MCF 10A (cell line): ENCODE results near the gene TRIM17. TPM values are rescaled to one million over a fixed set of nuclear protein-coding genes. Genes with fewer than 3 reads are reported as not detected.

Experiments used
- BruUV-seq: library from RNA; stranded (reverse); fragments of 400-500 nt; replicated peaks from 2 replicates; lab custom pipeline; 2021; lab: Mats Ljungman, UMichigan
- CTCF ChIA-PET: fragments of 300-600 bp; sonication (Branson Sonifier 250); formaldehyde crosslinking; extraction: SDS; loops from one replicate; lab custom pipeline; 2021; ENCODE audit warnings: antibody characterized with exemption, inconsistent platforms; lab: Yijun Ruan, JAX
- POLR2A ChIA-PET: fragments of 300-600, 350-650 bp; sonication (Branson Sonifier 250); formaldehyde crosslinking; extraction: SDS; loops from one replicate; lab custom pipeline; 2020; ENCODE audit warnings: antibody characterized with exemption, inconsistent platforms; lab: Yijun Ruan, JAX
- DNase-seq: peaks from one replicate; pipeline ENCODE4 v3.0.0-alpha.2; 2018; ENCODE audit not compliant: unreplicated experiment
- H3K27ac Mint-ChIP-seq: one replicate; pipeline ENCODE4 v1.8.0; 2022; ENCODE audit warnings: mild to moderate bottlenecking, low read depth, mixed read lengths; ENCODE audit not compliant: unreplicated experiment
- H3K27me3 Mint-ChIP-seq: one replicate; pipeline ENCODE4 v1.8.0; 2022; ENCODE audit warnings: mixed read lengths; ENCODE audit not compliant: insufficient read depth, unreplicated experiment
- H3K36me3 Mint-ChIP-seq: one replicate; pipeline ENCODE4 v1.8.0; 2022; ENCODE audit warnings: mild to moderate bottlenecking, moderate library complexity, mixed read lengths; ENCODE audit not compliant: insufficient read depth, unreplicated experiment
- H3K4me1 Mint-ChIP-seq: one replicate; pipeline ENCODE4 v1.8.0; 2022; ENCODE audit warnings: mixed read lengths; ENCODE audit not compliant: insufficient read depth, unreplicated experiment
- H3K4me3 Mint-ChIP-seq: one replicate; pipeline ENCODE4 v1.8.0; 2022; ENCODE audit warnings: mild to moderate bottlenecking, moderate library complexity, mixed read lengths; ENCODE audit not compliant: unreplicated experiment
- H3K9me3 Mint-ChIP-seq: one replicate; pipeline ENCODE4 v1.8.0; 2022; ENCODE audit warnings: mixed read lengths; ENCODE audit not compliant: unreplicated experiment
- intact Hi-C: fragments of 100-400 bp; cut with micrococcal nuclease; formaldehyde crosslinking; loops from 2 replicates; pipeline ENCODE4 v1.14.1; 2022
- total RNA-seq: library from RNA; stranded (reverse); gene quantifications from 2 replicates; pipeline ENCODE4 v1.2.3, GENCODE V29; 2022
- TF ChIP-seq, protein P1 (sequence below): fragments of 200-600 bp; IDR thresholded peaks from one replicate; pipeline ENCODE4 v1.8.0; 2022; ENCODE audit warnings: antibody characterized with exemption, mild to moderate bottlenecking; ENCODE audit not compliant: unreplicated experiment

TRIM17 gene
- total RNA-seq, 1 experiment from 2014 or later: not detected

DNA sequence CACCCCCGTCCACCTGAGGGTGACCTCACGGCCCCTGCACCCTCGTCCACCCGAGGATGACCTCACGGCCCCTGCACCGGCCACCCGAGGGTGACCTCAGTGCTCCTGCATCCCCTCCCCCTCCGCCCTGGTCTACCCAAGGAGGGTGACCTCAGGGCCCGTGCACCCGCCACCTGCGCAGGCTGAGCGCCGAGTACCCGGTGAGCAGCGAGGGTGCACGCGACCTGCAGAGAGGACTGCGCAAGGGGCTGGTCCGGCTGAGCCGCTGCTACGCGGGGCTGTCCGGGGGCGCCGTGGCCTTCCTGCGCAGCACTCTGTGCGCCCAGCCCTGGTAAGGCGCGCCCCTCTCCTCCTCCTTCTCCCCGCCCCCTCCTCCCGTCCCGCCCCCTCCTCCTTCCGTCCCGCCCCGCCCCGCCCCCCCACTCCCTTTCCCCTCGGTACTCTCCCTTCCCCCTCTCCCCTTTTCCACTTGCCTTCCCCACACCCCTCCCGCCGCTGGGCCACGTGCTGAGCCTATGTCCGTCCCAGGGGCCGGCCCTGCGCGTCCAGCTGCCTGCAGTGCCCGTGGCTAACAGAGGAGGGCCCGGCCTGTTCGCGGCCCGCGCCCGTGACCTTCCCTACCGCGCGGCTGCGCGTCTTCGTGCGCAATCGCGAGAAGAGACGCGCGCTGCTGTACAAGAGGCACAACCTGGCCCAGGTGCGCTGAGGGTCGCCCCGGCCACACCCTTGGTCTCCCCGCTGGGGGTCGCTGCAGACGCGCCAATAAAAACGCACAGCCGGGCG lies 38.4 kb downstream of the TRIM17 start:
- TF ChIP-seq, protein P1, sequence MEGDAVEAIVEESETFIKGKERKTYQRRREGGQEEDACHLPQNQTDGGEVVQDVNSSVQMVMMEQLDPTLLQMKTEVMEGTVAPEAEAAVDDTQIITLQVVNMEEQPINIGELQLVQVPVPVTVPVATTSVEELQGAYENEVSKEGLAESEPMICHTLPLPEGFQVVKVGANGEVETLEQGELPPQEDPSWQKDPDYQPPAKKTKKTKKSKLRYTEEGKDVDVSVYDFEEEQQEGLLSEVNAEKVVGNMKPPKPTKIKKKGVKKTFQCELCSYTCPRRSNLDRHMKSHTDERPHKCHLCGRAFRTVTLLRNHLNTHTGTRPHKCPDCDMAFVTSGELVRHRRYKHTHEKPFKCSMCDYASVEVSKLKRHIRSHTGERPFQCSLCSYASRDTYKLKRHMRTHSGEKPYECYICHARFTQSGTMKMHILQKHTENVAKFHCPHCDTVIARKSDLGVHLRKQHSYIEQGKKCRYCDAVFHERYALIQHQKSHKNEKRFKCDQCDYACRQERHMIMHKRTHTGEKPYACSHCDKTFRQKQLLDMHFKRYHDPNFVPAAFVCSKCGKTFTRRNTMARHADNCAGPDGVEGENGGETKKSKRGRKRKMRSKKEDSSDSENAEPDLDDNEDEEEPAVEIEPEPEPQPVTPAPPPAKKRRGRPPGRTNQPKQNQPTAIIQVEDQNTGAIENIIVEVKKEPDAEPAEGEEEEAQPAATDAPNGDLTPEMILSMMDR: peak; percentile 91
- H3K4me3 Mint-ChIP-seq: peak overlapping the region; percentile 95
- H3K9me3 Mint-ChIP-seq: no peaks in the 10 kb centered on the region
- no peaks in the 10 kb centered on the region for H3K36me3 Mint-ChIP-seq
- H3K27ac Mint-ChIP-seq: peak overlapping the region; percentile 84
- intact Hi-C loops: loop anchor here (1.0 to 5.0 kb wide), 4 partner anchors 79 to 166 kb away; a partner anchor contains a TSS
- CTCF ChIA-PET: interaction anchor here (0.7 to 1.0 kb wide), 2 partner anchors 25 to 77 kb away, joined by 4 to 7 read pairs; no protein-coding TSS in a partner anchor
- POLR2A ChIA-PET: interaction anchor here (0.6 to 3.5 kb wide), 7 partner anchors 11 to 1011 kb away, joined by 3 to 21 read pairs (median 4); partner anchors contain the start of gene TRIM11
- peak; percentile 88 for DNase-seq
- peaks cover 21% of the 10 kb centered on the region for H3K4me1 Mint-ChIP-seq
- no TSS peak for BruUV-seq
- H3K27me3 Mint-ChIP-seq: no peaks in the 10 kb centered on the region

DNA sequence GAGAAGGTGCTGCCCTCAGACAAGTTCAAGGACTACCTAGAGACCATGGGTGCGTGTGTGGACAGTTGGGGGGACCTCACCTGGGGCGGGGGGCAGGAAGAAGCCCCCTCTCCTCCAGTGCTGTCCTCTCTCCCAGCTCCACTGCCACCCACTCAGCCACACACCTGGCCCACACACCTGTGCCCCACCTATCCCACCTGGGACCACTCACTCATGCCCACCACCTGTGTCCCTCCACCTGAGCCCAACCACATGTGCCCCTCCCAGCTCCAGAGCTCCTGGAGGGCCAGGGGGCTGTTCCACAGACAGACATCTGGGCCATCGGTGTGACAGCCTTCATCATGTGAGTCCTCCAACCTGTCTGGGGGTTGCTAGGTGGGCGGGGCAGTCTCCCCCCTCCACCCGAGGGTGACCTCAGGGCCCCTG lies 39.0 kb downstream of the TRIM17 start:
- CTCF ChIA-PET: interaction anchor here (0.7 to 1.0 kb wide), 2 partner anchors 26 to 78 kb away, joined by 4 to 7 read pairs; no protein-coding TSS in a partner anchor
- Mint-ChIP-seq H3K27ac (no peak overlapping the region), H3K9me3 (no peaks in the 10 kb centered on the region), H3K27me3 (no peaks in the 10 kb centered on the region), H3K4me1 (peaks cover 21% of the 10 kb centered on the region), H3K36me3 (no peaks in the 10 kb centered on the region), H3K4me3 (peak overlapping the region; percentile 38)
- TF ChIP-seq, protein P1: no peak
- POLR2A ChIA-PET: interaction anchor here (0.6 to 3.5 kb wide), 4 partner anchors 80 to 1057 kb away, joined by 3 to 21 read pairs (median 4); a partner anchor contains a TSS
- no TSS peak for BruUV-seq
- no peak for DNase-seq
- intact Hi-C loops: loop anchor here (1.0 to 5.0 kb wide), 4 partner anchors 80 to 165 kb away; a partner anchor contains a TSS

DNA sequence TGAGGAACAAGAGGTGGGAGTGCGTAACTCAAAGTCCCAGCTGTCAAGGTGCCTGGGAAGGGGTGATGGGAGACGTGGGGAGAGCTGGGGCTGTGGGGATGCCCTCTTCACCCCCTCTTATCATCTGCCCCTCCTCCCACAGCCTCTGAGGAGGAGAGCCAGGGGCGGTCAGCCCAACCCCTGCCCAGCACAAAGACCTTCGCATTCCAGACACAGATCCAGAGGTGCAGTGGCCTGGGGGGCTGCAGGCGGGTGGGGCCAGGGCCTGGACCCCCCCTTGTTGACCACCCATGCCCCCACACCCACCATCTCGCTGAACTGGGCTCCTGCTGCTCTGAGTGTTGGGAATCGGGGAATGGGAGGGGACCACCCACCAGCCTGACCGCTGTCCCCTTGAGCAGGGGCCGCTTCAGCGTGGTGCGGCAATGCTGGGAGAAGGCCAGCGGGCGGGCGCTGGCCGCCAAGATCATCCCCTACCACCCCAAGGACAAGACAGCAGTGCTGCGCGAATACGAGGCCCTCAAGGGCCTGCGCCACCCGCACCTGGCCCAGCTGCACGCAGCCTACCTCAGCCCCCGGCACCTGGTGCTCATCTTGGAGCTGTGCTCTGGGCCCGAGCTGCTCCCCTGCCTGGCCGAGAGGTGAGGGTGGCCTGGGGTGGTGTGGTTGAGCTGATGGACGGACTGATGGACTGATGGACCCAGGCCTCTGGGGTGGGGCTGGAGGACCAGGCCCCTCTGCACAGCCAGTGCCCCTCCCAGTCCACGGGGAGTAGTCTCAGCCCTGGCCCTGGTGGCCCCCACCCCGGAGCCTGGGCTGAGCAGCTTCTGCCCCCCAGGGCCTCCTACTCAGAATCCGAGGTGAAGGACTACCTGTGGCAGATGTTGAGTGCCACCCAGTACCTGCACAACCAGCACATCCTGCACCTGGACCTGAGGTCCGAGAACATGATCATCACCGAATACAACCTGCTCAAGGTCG lies 39.7 kb downstream of the TRIM17 start:
- no TSS peak for BruUV-seq
- no peaks in the 10 kb centered on the region for H3K9me3 Mint-ChIP-seq
- no peaks in the 10 kb centered on the region for H3K27me3 Mint-ChIP-seq
- H3K4me1 Mint-ChIP-seq: peaks cover 21% of the 10 kb centered on the region
- peak overlapping the region; percentile 38 for H3K4me3 Mint-ChIP-seq
- no peaks in the 10 kb centered on the region for H3K36me3 Mint-ChIP-seq
- H3K27ac Mint-ChIP-seq: no peak overlapping the region
- TF ChIP-seq, protein P1: no peak
- no peak for DNase-seq
- POLR2A ChIA-PET: interaction anchor here (0.8 to 3.5 kb wide), 4 partner anchors 29 to 1056 kb away, joined by 3 to 21 read pairs (median 4); partner anchors contain the start of gene TRIM11
- CTCF ChIA-PET: interaction anchor here (0.7 to 1.0 kb wide), 2 partner anchors 78 to 79 kb away, joined by 3 to 7 read pairs; no protein-coding TSS in a partner anchor
- intact Hi-C loops: loop anchor here (5.0 kb wide), 2 partner anchors 125 to 165 kb away; no protein-coding TSS in a partner anchor
